NCI-H146 treated with DMSO at 0.1 percent for 48 hours (cell line): ENCODE results near the gene TYK2.
A peak's percentile ranks its signal among the peaks of the same experiment; 100 is the strongest.

Source experiments
- DNase-seq: peaks from one replicate; lab custom pipeline; 2025; ENCODE audit not compliant: unreplicated experiment; lab: John Stamatoyannopoulos, UW

The TYK2 gene

GRCh38 chr19:10335352-10335985 is 44.9 kb downstream of the TYK2 start:
- no peak for DNase-seq

GRCh38 chr19:10334588-10335351 is 45.6 kb downstream of the TYK2 start:
- peak; percentile 74 for DNase-seq

DNA sequence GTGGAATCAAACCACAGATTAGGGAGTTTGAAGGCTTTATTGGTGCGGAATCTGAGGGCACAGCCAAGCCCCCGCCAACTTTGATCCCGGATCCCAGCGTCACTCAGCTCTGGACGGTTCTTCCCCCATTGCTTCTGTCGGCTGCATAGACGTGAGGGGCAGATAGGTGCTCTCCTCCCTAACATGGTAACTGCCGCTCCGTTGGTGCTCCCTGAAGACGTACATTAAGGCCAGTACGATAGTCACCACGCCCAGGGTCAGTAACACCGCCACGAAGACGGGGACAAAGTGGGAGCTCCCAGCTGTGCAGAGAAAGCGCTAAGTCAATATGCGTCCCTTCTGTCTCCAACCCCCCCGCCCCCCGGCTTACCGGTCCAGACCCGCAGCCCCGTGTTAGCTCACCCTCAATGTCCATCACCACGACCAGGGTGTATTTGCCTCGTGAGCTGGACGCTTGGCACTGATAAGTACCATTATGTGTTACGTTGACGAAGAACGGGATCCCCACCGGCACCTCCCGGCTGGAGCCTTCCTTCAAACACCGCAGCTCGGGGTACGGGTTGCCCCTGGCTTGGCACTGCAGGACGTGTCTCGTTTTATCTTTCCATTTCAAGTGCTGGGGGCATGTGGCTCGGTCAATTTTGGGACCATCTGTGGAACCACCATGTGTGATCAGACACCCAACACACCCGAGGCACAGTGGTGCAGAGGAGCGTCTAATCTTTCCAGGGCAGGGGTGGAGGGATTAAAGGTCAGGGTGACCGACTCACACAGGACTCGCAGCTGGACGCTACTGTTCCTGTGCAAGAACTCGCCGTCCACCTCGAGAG is 46.4 kb downstream of the TYK2 start:
- no peak for DNase-seq

DNA sequence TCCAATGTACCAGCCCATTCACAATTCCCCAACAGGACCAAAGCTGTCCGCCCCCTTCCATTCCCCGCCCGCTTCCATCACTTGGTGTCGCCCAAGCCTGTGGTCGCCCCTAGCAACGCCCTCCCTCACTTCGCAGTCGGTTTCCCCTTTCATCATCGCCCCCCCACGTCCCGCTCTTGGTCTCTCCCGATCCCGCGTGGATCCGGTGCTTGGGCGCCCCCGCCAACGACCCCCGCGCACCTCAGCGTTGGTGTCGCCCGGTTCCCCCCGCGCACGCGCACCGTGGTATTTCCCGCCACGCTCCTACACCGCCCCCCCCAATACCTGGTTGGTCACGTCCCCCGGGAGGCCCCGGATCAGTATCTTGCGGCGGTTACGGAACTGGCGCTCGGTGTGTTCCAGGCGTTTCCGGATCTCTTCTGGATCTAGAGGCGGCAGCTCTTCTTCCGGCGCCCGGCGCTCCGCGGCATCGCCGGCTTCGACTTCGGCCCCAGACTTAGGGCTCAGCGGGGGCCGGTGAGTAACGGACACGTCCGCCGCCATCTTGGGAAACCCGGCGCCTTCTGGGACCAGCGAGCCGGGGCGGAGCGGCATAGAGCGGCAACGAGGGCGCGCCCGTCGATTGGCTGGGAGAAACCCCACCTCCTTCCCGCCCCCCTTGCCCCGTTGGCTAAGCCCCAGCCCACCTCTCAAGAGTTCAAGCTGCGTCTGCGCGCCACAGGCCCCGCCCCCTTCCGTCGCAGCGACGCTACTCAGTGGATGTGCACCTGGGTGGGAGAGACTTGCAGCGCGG is 47.2 kb downstream of the TYK2 start, which contains the start of gene RAVER1:
Gene RAVER1, minus strand, starts transcription at position 565 of the 793 bp plus-strand sequence. Its CDS starts 22 bp downstream, at position 543.
- DNase-seq, result peak; percentile 94

- no peak for DNase-seq
Measured at GRCh38 chr19:10332158-10332964, 48.0 kb downstream of the TYK2 start.

GRCh38 chr19:10329555-10329954 is 50.8 kb downstream of the TYK2 start:
- DNase-seq, result no peak

DNA sequence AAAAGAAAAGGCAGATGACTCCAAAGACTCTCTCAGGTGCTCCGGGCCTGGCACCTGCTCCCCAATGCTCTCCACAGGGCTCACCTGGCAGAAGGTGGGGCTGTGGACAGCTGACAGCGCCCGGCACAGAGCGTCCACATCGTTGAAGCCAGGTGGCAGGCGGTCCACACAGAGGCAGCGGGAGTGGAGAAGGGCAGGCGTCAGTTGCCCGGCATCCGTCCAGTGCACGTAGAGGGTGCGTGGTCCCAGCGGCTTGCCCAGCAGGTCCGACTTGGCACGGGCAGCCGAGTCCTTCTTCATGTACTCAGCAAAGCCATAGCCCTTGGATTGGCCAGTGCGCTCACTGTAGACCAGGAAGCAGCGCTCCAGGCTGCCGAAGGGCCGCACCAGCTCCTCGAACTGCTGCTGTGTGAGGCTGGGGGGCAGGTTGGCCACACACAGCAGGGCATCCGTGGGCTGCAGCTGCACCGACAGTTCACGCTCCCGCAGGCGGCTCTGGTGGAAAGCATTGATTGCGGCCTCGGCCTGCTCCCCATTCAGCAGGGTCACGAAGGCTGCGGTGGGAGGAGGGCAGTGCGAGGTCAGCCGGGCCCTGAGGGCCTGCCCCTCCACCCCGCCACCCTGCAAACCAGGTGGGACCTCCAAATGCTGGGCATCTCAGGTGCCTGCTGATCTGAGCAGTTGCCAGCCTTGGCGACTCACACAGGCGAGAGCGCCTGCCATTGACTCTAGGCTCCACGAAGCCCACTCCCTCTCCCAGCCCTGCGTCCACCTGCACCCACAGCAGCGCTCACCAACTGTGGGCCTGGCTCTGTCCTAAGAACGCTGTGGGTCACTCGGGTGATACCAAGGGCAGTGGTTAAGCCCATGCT is 51.6 kb downstream of the TYK2 start:
- DNase-seq, result no peak

DNA sequence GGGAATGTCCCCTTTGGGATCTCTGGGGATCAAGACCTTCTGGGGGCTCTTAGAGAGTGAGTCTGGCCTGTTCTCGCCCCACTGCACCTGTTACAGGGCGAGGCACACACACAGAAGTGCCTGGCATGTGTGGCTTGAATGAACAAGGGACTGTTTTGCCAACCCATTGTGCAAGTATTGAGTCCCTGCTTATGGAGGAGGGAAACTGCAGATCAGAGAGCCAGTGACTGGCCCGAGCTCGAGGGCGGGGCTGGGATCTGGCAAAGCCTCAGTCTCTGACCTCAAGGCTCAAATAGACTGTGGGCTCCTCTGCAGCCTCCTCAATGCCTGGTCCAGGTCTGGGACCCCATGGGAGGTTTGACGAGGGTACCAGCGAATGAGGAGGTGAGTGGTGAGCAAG is 52.6 kb downstream of the TYK2 start:
- DNase-seq, result no peak

DNA sequence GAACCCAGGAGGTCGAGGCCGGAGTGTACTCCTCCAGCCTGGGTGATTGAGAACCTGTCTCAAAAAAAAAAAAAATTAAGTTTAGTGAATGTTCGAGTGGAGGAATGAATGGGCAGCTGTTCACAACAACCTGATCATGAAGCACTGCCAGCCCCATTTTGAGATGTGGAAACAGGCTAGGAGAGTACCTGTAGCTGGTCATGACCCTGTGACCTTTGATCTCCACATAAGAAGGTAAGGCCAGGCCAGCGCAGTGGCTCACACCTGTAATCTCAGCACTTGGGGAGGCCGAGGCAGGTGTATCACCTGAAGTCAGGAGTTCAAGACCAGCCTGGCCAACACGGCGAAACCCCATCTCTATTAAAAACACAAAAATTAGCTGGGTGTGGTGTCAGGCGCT is 54.6 kb downstream of the TYK2 start:
- no peak for DNase-seq

DNA sequence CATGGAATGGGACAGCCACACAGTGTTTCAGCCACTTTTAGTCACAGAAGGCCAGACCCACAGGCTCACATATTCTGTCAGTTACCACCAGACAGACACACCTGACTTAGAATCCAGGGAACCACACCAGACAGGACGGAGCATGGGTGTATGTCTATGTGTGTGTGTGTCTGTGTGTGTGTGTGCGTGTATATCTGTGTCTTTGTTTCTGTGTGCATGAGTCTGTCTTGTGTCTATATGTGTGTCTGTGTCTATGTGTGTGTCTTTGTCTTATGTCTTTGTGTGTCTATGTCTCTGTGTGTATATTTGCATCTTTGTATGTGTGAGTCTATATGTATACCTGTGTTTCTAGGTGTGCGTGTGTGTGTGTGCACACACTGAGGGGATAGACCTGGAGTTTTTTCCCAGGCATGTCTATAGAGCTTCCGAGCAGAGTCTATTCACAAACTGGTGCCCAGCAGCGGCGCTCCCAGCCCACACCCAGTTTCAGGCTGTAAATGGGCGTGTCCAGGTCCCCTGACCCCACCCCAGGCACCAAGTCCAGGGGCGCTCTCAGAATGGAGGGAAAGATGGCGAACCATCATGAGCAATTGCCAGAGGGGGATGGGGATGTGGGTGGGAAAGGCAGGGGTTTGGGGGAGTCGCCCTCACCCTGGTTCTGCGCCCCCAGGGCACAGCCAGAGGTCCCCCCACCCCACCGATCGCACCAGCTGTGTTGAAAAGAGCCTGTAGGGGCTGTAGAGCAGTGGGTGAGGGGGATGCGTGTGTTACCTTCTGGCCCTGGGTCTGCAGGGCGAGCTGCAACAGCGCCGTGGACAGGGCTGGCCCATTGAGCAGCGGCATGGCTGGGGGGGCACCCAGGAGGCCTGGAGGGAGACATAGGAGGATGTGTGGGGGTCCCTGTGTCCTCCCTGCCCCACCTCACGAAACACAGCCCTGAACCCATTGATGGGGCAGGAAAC is 58.2 kb downstream of the TYK2 start:
- no peak for DNase-seq

GRCh38 chr19:10321417-10321797 is 59.0 kb downstream of the TYK2 start:
- DNase-seq, result no peak

GRCh38 chr19:10320602-10321416 is 59.6 kb downstream of the TYK2 start:
- no peak for DNase-seq

GRCh38 chr19:10318807-10319682 is 61.3 kb downstream of the TYK2 start:
- DNase-seq, result no peak

DNA sequence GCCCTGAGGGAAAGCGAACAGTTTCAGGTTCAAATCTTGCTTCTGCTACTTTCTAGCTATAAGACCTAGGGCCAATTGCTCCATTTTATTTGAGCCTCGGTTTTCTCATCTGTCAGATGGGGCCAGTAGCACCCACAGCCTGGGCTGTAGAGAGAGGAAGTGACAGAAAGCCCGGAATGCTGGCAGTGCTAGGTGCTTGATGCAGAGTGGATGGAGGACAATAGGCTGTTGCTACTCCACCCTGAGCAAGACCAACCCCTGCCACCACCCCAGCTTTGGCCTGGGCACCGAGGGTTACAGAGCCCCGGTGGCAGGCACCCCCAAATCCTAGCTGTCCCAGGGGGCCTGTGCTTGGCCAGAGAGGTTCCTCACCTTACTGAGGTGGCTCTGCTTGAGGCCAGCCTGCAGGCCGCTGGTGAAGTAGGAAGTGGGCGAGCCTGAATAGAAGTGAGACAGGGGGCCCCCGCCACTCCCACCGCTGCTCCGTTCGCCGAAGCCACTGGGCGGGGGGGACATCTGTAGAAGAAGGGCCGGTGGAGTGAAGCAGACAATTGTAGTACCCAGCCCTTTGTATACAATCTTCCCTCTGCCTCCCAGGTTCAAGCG is 62.4 kb downstream of the TYK2 start:
- DNase-seq, result no peak

GRCh38 chr19:10317045-10317856 is 63.1 kb downstream of the TYK2 start:
- no peak for DNase-seq
